ENCODE data around the gene TPRG1L.

DNA sequence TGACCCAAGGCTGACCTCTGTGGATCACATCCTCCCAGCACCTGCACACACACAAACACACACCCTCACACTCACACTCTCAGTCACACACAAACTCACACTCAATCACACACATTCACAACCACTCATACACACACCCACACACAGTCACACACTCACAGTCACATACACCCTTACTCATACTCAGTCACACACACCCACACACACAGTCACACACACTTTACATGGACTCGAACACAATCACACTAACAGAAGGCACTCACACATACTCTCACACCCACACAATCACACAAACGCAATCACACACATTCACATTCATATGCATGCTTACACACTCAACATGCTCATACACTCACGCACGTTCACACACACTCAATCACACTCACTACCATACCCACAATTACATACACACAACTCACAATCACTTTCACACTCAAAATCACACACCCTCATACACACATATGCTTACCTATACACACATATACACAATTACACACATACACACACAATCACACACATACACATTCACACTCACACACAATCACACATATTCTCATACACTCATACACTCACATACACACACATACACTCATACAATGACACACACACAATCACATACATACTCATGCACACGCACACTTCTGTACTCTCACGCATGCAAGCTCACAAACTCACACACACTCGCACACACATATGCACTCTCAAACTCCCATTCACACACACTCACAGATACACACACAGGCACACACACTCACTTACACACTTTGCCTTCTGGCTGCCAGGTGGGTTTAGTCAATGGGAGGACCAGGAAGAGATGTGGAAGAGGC is 19.6 kb upstream of the TPRG1L start:
- TF ChIP-seq, protein P1, sequence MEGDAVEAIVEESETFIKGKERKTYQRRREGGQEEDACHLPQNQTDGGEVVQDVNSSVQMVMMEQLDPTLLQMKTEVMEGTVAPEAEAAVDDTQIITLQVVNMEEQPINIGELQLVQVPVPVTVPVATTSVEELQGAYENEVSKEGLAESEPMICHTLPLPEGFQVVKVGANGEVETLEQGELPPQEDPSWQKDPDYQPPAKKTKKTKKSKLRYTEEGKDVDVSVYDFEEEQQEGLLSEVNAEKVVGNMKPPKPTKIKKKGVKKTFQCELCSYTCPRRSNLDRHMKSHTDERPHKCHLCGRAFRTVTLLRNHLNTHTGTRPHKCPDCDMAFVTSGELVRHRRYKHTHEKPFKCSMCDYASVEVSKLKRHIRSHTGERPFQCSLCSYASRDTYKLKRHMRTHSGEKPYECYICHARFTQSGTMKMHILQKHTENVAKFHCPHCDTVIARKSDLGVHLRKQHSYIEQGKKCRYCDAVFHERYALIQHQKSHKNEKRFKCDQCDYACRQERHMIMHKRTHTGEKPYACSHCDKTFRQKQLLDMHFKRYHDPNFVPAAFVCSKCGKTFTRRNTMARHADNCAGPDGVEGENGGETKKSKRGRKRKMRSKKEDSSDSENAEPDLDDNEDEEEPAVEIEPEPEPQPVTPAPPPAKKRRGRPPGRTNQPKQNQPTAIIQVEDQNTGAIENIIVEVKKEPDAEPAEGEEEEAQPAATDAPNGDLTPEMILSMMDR (IDR thresholded peaks at IDR 0.05), result no peak
- TF ChIP-seq POLR2A (IDR thresholded peaks at IDR 0.05), result no peak

Measured in upper lobe of left lung (tissue), 4 donors.